Esophagus squamous epithelium (tissue), 4 donors: ENCODE data around the gene BLMH.

Experiments used
- POLR2A ChIP-seq, 4 donors: fragments of 450-650 bp; IDR thresholded peaks; one replicate each; pipeline ENCODE4 v1.6.1; 2017; ENCODE audit warnings: antibody characterized with exemption in 4 of 4, mild to moderate bottlenecking in 4 of 4, moderate library complexity in 3 of 4
- TF ChIP-seq, protein P1 (sequence below), 6 experiments: fragments of 450-650 bp in 4 of 6; fragments of 200-600 bp in 2 of 6; sonication (generic) in 2 of 6; IDR thresholded peaks; one replicate each; pipeline ENCODE4 v1.5.1; 2016 to 2019; ENCODE audit warnings: antibody characterized with exemption in 6 of 6, mild to moderate bottlenecking in 4 of 6, moderate library complexity in 4 of 6

DNA sequence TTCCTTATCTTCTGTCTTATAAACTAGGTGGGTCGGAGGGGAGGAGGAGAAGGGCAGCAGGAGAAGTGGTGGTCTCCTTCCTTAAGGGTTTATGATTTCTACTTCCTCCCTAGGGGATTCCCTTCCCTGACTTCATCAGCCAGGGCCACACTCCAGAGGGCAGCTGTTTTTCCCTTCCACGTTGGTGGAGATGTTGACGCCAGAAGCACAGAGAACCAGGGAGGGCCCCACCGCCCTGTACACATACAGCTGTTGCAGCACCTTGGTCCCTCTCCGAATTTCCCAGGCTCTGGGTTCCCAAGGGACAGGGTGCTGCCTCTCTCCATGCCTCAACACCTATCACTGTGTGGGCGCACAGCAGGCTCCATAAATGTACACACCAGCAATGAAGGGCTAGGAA is 50.7 kb downstream of the BLMH start:
- TF ChIP-seq, protein P1, sequence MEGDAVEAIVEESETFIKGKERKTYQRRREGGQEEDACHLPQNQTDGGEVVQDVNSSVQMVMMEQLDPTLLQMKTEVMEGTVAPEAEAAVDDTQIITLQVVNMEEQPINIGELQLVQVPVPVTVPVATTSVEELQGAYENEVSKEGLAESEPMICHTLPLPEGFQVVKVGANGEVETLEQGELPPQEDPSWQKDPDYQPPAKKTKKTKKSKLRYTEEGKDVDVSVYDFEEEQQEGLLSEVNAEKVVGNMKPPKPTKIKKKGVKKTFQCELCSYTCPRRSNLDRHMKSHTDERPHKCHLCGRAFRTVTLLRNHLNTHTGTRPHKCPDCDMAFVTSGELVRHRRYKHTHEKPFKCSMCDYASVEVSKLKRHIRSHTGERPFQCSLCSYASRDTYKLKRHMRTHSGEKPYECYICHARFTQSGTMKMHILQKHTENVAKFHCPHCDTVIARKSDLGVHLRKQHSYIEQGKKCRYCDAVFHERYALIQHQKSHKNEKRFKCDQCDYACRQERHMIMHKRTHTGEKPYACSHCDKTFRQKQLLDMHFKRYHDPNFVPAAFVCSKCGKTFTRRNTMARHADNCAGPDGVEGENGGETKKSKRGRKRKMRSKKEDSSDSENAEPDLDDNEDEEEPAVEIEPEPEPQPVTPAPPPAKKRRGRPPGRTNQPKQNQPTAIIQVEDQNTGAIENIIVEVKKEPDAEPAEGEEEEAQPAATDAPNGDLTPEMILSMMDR (IDR thresholded peaks at IDR 0.05): no peak
- no peak for TF ChIP-seq POLR2A (IDR thresholded peaks at IDR 0.05)
